ENCODE data around the gene TXNIP.

Gene TXNIP

GRCh38 chr1:146010126-146010738 lies 13.9 kb upstream of the TXNIP start:
- no peak for DNase-seq

- DNase-seq = no peak
Measured at GRCh38 chr1:146007489-146008133, 11.2 kb upstream of the TXNIP start.

GRCh38 chr1:146001709-146002108 lies 5.3 kb upstream of the TXNIP start:
- DNase-seq = no peak

DNA sequence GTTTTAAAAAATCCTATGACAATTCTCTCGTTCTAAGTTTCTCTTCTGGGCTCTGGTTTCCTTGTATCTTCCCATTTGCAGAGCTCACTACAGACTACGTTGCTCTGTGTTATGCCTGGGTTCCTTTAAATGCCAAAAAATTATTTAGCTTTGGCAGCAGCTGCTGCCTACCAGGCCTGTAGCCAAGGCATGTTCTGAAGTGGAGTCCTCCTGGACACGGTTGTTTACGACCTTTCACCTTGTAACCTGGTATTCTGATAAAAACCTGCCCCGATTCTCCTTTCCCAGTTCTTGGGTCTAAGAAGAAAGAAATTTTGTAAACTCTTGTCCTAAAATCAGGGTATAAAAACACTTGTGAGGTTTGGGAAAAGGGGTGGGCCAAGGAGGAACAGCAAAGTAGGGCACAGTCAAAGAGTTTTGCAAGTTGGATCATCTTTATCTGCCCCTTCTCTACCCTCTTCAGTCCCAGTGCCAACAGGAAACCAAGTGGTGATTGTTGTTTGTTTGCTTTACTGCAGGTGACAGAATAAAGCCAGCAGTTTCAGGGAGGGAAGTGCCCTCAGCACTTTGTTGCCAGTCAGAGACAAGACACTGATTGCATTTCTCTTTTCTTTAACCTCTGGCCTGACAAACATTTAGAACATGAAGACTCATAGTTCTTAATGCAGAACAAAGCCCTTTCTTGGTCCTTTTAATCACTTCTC lies 3.1 kb upstream of the TXNIP start:
- DNase-seq = no peak

DNA sequence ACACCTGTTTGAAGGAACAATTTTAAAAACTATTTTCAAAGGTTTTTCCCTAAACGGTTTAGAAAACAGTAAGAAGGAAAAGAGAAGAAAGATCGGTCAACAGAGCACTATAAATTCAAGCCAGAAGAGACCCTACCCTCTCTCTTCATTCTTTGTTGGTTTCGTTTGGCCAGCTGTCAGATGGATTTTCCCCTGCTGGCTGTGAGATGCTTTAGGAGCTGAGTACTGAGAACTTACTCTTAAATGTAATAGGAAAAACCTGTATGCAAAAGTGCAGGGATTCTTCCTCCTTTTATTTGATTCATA lies 1.3 kb upstream of the TXNIP start:
- DNase-seq = no peak

DNA sequence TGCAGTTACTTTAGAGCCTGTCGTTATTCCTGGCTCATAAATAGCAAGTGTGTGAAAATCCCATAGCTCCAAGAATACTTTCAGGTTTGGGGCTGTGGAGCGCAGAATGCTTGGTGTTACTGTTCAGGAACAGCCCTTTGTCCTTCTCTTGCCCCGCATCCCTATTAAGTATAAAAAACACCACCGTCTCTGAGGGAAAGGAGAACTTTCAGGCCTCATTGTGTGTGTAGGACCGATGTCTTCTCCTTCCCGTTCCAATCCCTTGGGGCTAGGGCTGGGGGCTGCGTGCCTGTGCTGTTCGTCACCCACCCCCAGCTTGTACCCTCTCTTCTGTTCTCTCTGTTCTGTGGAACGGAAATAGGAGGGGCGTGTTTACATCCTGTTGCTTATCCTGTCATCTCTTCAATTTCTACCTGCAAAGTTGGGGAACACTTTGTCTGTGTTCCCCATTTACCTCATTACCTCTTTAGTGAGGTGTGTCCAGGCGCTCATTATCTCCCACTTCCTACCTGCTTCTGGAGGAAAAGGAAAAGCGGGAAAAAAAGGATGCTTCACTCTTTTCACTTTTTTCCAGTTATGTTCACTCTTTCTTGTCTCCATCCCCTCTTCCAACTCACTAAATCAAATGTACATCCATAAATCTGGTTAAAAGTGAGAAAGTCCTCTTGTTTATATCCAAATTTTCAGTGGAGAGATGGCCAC lies 788 bp upstream of the TXNIP start:
- DNase-seq = no peak

GRCh38 chr1:145995964-145996432 lies 381 bp downstream of the TXNIP start:
- DNase-seq = no peak

- no peak for DNase-seq
Measured at GRCh38 chr1:145995148-145995881, 1.1 kb downstream of the TXNIP start.

- no peak for DNase-seq
Measured at GRCh38 chr1:145994391-145995120, 1.8 kb downstream of the TXNIP start.

- no peak for DNase-seq
Measured at GRCh38 chr1:145993618-145994390, 2.6 kb downstream of the TXNIP start.

DNA sequence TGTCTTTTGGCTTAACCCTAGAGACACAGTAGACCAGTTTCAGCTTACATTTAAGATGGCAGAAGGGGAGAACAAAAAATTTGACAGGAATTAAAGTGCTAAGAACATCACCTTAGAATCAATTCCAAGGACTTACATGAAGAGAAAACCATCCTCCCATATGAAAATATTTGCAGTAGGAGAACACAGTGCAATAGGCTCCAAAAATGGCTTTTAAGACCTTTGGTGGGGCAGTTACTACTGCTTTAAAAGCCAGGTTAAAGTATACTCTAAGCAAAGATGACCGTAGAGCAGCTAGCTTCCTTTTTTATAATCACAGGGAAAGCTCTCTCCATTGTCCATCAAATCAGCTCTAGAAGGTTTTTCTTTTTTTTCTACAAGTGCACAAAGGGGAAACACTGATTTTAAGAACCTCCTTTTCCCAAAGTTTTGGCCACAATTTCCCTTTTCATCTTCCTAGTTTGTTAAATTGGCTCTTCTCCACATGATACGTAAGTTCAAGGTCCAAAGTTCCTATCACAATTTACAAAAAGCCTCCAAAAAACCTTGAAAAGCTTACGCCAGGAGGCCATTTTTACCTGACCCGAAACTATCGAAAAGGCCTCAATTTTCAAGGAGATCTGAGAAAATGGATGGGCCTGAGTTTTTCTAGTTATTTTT lies 3.3 kb downstream of the TXNIP start:
- DNase-seq = no peak

- no peak for DNase-seq
Measured at GRCh38 chr1:145992502-145992936, 3.9 kb downstream of the TXNIP start.

DNA sequence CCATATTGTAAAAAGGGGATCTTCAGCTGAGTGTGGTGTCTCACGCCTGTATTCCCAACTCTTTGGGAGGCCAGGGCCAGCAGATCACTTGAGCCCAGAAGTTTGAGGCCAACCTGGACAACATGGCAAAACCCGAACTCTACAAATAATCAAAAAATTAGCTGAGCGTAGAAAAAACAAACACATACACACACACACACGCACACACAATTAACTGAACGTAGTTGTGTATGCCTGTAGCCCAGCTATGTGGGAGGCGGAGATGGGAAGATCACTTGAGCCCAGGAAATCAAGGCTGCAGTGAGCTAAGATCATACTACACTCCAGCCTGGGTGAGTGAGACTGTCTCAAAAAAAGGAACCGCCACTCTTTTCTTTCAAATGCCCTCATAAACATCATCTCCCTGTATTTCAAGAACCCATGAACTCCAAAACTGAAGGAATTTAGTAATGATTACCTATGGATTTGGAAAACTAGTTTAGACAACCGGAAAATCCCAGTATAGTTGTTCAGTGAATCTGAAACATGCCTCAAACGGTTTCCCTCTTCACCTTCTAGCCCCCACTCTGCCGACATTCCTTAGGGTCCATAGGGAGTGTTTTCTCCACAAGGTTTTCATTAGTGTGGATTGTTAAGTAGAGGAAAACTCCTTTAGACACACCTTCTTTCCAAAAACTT lies 4.5 kb downstream of the TXNIP start:
- no peak for DNase-seq

GRCh38 chr1:145990249-145990855 lies 6.0 kb downstream of the TXNIP start:
- DNase-seq = no peak

DNA sequence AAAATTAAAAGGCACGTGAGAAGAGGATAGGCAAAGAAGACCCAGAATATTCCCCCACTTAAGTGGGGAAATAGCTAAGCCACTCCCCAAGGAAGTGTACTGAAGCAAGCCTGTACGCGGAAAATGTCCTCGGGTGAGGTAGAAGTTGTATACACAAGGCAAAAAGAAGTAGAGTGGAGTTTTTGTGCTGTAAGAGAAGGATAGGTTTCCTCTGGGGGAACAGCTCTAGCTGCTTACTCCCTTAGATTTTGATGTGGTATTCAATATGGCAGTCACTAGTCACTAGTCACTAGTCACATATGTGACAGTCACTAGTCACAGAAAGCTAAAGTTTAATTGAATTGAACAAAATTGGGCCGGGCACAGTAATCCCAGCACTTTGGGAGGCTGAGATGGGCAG lies 7.6 kb downstream of the TXNIP start:
- no peak for DNase-seq

DNA sequence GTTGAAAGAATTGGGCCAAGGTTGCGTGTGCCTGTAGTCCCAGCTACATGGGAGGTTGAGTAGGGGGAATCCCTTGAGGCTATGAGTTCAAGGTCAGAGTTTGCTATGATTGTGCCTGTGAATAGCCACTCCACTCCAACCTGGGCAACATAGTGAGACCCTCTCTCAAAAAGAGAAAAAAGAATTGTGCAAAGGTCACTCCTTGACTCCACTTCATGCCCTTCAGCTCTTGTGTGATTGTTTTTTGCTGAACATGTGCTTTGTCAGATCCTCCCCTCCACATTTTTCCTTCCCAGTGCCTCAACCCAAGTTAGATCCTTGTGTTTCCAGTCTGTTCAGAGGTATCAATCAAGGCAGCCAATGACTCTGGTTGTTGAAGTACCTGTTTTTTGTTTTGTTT lies 8.5 kb downstream of the TXNIP start:
- no peak for DNase-seq

GRCh38 chr1:145986551-145986950 lies 9.8 kb downstream of the TXNIP start:
- DNase-seq = no peak

DNA sequence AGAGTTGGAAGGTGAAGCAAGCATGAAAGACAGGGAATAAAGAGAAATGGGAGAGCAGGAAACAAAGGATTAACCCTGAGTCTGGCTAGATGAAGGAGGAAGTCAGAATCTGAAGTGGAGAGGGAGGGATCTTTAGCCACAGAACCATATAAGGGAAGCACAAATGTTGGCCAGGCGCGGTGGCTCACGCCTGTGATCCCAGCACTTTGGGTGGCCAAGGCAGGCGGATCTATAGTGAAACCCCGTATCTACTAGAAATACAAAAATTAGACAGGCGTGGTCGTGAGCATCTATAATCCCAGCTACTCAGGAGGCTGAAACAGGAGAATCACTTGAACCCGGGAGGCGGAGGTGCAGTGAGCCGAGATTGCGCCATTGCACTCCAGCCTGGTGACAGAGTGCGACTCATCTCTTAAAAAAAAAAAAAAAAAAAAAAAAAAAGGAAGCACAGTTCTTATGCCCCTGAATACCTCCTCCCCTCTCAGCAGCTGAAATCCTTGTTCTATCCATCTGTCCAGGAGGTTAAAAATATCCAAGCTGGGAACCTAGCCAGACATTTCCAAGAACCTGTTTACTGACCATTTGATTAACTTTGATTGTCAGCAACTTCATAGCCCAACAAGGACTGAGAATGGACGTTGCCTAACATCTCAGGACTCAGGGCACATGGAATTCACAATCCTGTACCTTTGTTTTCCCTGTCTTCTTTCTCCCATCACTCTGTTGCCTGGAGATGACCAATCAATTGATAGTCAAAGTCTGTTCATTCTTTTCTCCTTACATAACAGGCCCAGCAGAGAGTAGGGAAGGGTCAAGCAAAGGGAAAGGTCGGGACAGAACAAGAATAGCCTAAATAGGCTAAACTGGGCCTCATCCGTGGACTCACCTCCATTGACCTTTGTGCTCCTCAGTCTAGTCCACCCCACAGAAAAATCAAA lies 10.6 kb downstream of the TXNIP start:
- DNase-seq = no peak

GRCh38 chr1:145985129-145985501 lies 11.3 kb downstream of the TXNIP start:
- DNase-seq = no peak

Measured in NCI-H2227 treated with DMSO at 0.1 percent for 48 hours (cell line).